Esophagus (tissue), 2 donors: ENCODE measurements around the gene EXOC3L4. TPM values are rescaled to one million over a fixed set of nuclear protein-coding genes. Genes with fewer than 3 reads are reported as not detected.
A peak's percentile ranks its signal among the peaks of the same experiment; 100 is the strongest.

Experiments
- H3K27ac ChIP-seq, 2 donors: one replicate each; pipeline ENCODE4 v1.5.1; 2013; ENCODE audit warnings: low read depth in 2 of 2, mild to moderate bottlenecking in 2 of 2, inconsistent platforms in 1 of 2, low read length in 1 of 2, moderate library complexity in 1 of 2
- H3K27me3 ChIP-seq, 2 donors: one replicate each; pipeline ENCODE4 v1.6.1; 2013; ENCODE audit warnings: low read length in 2 of 2, control low read depth in 1 of 2, mild to moderate bottlenecking in 1 of 2; ENCODE audit not compliant: insufficient read depth in 2 of 2, control insufficient read depth in 1 of 2
- H3K36me3 ChIP-seq, 2 donors: one replicate each; pipeline ENCODE4 v1.6.1; 2013; ENCODE audit warnings: low read length in 1 of 2; ENCODE audit not compliant: control insufficient read depth in 2 of 2, insufficient read depth in 2 of 2
- H3K4me1 ChIP-seq, 2 donors: one replicate each; pipeline ENCODE4 v1.6.1; 2013; ENCODE audit warnings: low read length in 1 of 2; ENCODE audit not compliant: control insufficient read depth in 2 of 2, insufficient read depth in 2 of 2
- H3K4me3 ChIP-seq, 2 donors: one replicate each; pipeline ENCODE4 v1.5.1; 2013; ENCODE audit warnings: low read length in 2 of 2, mild to moderate bottlenecking in 2 of 2, low read depth in 1 of 2, moderate library complexity in 1 of 2
- H3K9me3 ChIP-seq, 2 donors: one replicate each; pipeline ENCODE4 v1.6.1; 2013; ENCODE audit warnings: mild to moderate bottlenecking in 2 of 2, low read depth in 1 of 2, low read length in 1 of 2, moderate library complexity in 1 of 2; ENCODE audit not compliant: control insufficient read depth in 2 of 2, insufficient read depth in 1 of 2
- WGBS, 2 donors: extraction: QIAGEN DNeasy Blood & Tissue Kit; methylation state at CpG; one replicate each; pipeline ENCODE4 v1.1.7; 2013; 5-methylcytosine and 5-hydroxymethylcytosine counted together
- polyA plus RNA-seq, 2 donors: library from polyadenylated mRNA; stranded (reverse); fragments of 200-250 nt; gene quantifications; one replicate each; pipeline ENCODE4 v1.2.3, GENCODE V29; 2013
- donor health status: healthy with polysubstance abuse.
- donor health status: Bipolar disorder and iron deficiency.

The EXOC3L4 gene
- polyA plus RNA-seq, 2 donors: 0.52 to 0.67 TPM

- WGBS, 2 donors: 73 to 85% methylated on average over 12 of the region's 12 CpGs
- H3K9me3 ChIP-seq: no peaks in the 10 kb centered on the region
- H3K27ac ChIP-seq: no peak overlapping the region
- H3K36me3 ChIP-seq: no peaks in the 10 kb centered on the region
- H3K27me3 ChIP-seq: no peaks in the 10 kb centered on the region
- H3K4me3 ChIP-seq: no peak overlapping the region
- peaks cover 7 to 11% of the 10 kb centered on the region in 2 donors for H3K4me1 ChIP-seq
These were observed 4.0 kb upstream of the EXOC3L4 start for GRCh38 chr14:103090481-103091020.

GRCh38 chr14:103091041-103091882 lies 3.3 kb upstream of the EXOC3L4 start:
- H3K4me1 ChIP-seq: peaks cover 7 to 11% of the 10 kb centered on the region in 2 donors
- WGBS, 2 donors: 7% methylated on average over 51 to 69 of the region's 69 CpGs
- H3K36me3 ChIP-seq: no peaks in the 10 kb centered on the region
- H3K27me3 ChIP-seq: no peaks in the 10 kb centered on the region
- H3K27ac ChIP-seq: peak overlapping the region in 1 of 2 donors; percentile 12
- peak overlapping the region; percentile 33 to 56 for H3K4me3 ChIP-seq
- no peaks in the 10 kb centered on the region for H3K9me3 ChIP-seq

- peak overlapping the region in 1 of 2 donors; percentile 12 for H3K27ac ChIP-seq
- H3K4me3 ChIP-seq: peak overlapping the region; percentile 33 to 56
These were observed 2.7 kb upstream of the EXOC3L4 start for GRCh38 chr14:103091883-103092222.

GRCh38 chr14:103093856-103094405 lies 594 bp upstream of the EXOC3L4 start:
- WGBS, 2 donors: 46 to 60% methylated on average over 13 of the region's 13 CpGs
- H3K4me1 ChIP-seq: peaks cover 7 to 11% of the 10 kb centered on the region in 2 donors
- H3K27me3 ChIP-seq: no peaks in the 10 kb centered on the region
- peak overlapping the region; percentile 47 to 57 for H3K27ac ChIP-seq
- no peaks in the 10 kb centered on the region for H3K36me3 ChIP-seq
- no peak overlapping the region for H3K4me3 ChIP-seq
- H3K9me3 ChIP-seq: no peaks in the 10 kb centered on the region

More at GRCh38 chr14:103091883-103092222, 2.7 kb upstream of the EXOC3L4 start:
- 47 to 54% methylated on average over 9 of the region's 9 CpGs for whole genome bisulfite sequencing, 2 donors
- Histone ChIP-seq H3K4me1 (peaks cover 7 to 11% of the 10 kb centered on the region in 2 donors), H3K9me3 (no peaks in the 10 kb centered on the region), H3K27me3 (no peaks in the 10 kb centered on the region), H3K36me3 (no peaks in the 10 kb centered on the region)

GRCh38 chr14:103095210-103095778 lies 769 bp downstream of the EXOC3L4 start:
- Histone ChIP-seq H3K27ac (peak overlapping the region in 1 of 2 donors; percentile 57), H3K4me3 (no peak overlapping the region), H3K4me1 (peaks cover 7 to 11% of the 10 kb centered on the region in 2 donors), H3K9me3 (no peaks in the 10 kb centered on the region), H3K36me3 (no peaks in the 10 kb centered on the region), H3K27me3 (no peaks in the 10 kb centered on the region)
- 81 to 88% methylated on average over 11 of the region's 11 CpGs for WGBS, 2 donors

- Histone ChIP-seq H3K36me3 (no peaks in the 10 kb centered on the region), H3K4me3 (no peak overlapping the region), H3K27me3 (no peaks in the 10 kb centered on the region), H3K27ac (no peak overlapping the region), H3K4me1 (peaks cover 5 to 8% of the 10 kb centered on the region in 2 donors), H3K9me3 (no peaks in the 10 kb centered on the region)
- 75 to 76% methylated on average over 4 of the region's 4 CpGs for WGBS, 2 donors
These were observed 1.9 kb downstream of the EXOC3L4 start for GRCh38 chr14:103096387-103096786.

- H3K27me3 ChIP-seq: no peaks in the 10 kb centered on the region
- H3K4me1 ChIP-seq: peaks cover 4 to 6% of the 10 kb centered on the region in 2 donors
- H3K9me3 ChIP-seq: peaks cover 0 to 3% of the 10 kb centered on the region in 2 donors
- no peak overlapping the region for H3K4me3 ChIP-seq
- WGBS, 2 donors: 85% methylated on average over 21 to 26 of the region's 26 CpGs
- H3K36me3 ChIP-seq: no peaks in the 10 kb centered on the region
- H3K27ac ChIP-seq: no peak overlapping the region
These were observed 2.9 kb downstream of the EXOC3L4 start for GRCh38 chr14:103097244-103097993.

GRCh38 chr14:103097994-103098957 lies 3.8 kb downstream of the EXOC3L4 start:
- peaks cover 0 to 3% of the 10 kb centered on the region in 2 donors for H3K9me3 ChIP-seq
- 73% methylated on average over 31 of the region's 31 CpGs for WGBS, 2 donors
- no peak overlapping the region for H3K4me3 ChIP-seq
- peaks cover 4 to 6% of the 10 kb centered on the region in 2 donors for H3K4me1 ChIP-seq
- no peaks in the 10 kb centered on the region for H3K36me3 ChIP-seq
- no peaks in the 10 kb centered on the region for H3K27me3 ChIP-seq
- H3K27ac ChIP-seq: no peak overlapping the region
